A673 (cell line): ENCODE data around the gene TLE1. TPM values are rescaled to one million over a fixed set of nuclear protein-coding genes. Genes with fewer than 3 reads are reported as not detected.
"Not testable (repeated sequence)": the region's sequence is repeated elsewhere in the genome, so short reads cannot be mapped to it uniquely, and the experiment has no call there.

ENCODE experiments used
- BruUV-seq: library from RNA; stranded (reverse); fragments of 400-500 nt; replicated peaks from 2 replicates; lab custom pipeline; 2021; lab: Mats Ljungman, UMichigan
- CTCF ChIA-PET: fragments of 300-600 bp; sonication (Branson Sonifier 250); formaldehyde crosslinking; loops from one replicate; lab custom pipeline; 2022; ENCODE audit warnings: antibody characterized with exemption; lab: Charles Lee
- POLR2A ChIA-PET: fragments of 300-600 bp; sonication (Branson Sonifier 250); formaldehyde crosslinking; loops from one replicate; lab custom pipeline; 2022; ENCODE audit warnings: antibody characterized with exemption; ENCODE audit not compliant: low non-redundant PET; lab: Charles Lee
- DNase-seq: peaks from one replicate; pipeline ENCODE4 v3.0.0-alpha.2; 2015; ENCODE audit warnings: low spot score
- H3K27ac ChIP-seq: fragments of 200-600 bp; sonication (generic); 2 replicates; pipeline ENCODE4 v1.5.1; 2016; ENCODE audit warnings: mixed run types, low read depth, mild to moderate bottlenecking, mixed read lengths, antibody characterized with exemption, low read length; ENCODE audit not compliant: poor library complexity, severe bottlenecking
- H3K27me3 ChIP-seq: fragments of 200-600 bp; sonication (generic); replicated peaks from 2 replicates; pipeline ENCODE4 v1.6.1; 2017; ENCODE audit warnings: mixed run types, low read depth, mild to moderate bottlenecking, mixed read lengths, antibody characterized with exemption, low read length; ENCODE audit not compliant: insufficient read depth, poor library complexity
- H3K36me3 ChIP-seq: fragments of 200-600 bp; sonication (generic); 2 replicates; pipeline ENCODE4 v1.6.1; 2016; ENCODE audit warnings: mixed run types, mild to moderate bottlenecking, mixed read lengths, antibody characterized with exemption, low read length; ENCODE audit not compliant: insufficient read depth, poor library complexity, severe bottlenecking
- H3K4me1 ChIP-seq: fragments of 200-600 bp; sonication (generic); 2 replicates; pipeline ENCODE4 v1.6.1; 2017; ENCODE audit warnings: mixed run types, mild to moderate bottlenecking, mixed read lengths, antibody characterized with exemption, low read length; ENCODE audit not compliant: insufficient read depth, poor library complexity, severe bottlenecking
- H3K4me3 ChIP-seq: fragments of 200-600 bp; sonication (generic); 2 replicates; pipeline ENCODE4 v1.5.1; 2016; ENCODE audit warnings: low read depth, mixed run types, mild to moderate bottlenecking, mixed read lengths, low read length; ENCODE audit not compliant: poor library complexity, severe bottlenecking
- H3K9me3 ChIP-seq: fragments of 200-600 bp; sonication (generic); 2 replicates; pipeline ENCODE4 v1.6.1; 2016; ENCODE audit warnings: mixed run types, low read depth, mild to moderate bottlenecking, mixed read lengths, antibody characterized with exemption, low read length; ENCODE audit not compliant: poor library complexity, severe bottlenecking
- EZH2 ChIP-seq: fragments of 200-600 bp; sonication (generic); IDR thresholded peaks from 2 replicates; pipeline ENCODE4 v1.6.1; 2017; ENCODE audit warnings: borderline replicate concordance, low read depth, mild to moderate bottlenecking, mixed read lengths, antibody characterized with exemption, low read length; ENCODE audit not compliant: poor library complexity, severe bottlenecking
- intact Hi-C: fragments of 100-400 bp; cut with micrococcal nuclease; formaldehyde crosslinking; loops from one replicate; pipeline ENCODE4 v1.10.0; 2022; ENCODE audit not compliant: unreplicated experiment
- total RNA-seq: library from RNA; stranded (reverse); gene quantifications from 2 replicates; pipeline ENCODE4 v1.2.3, GENCODE V29; 2021
- TF ChIP-seq, protein P1 (sequence below): fragments of 300-800, 200-600 bp; sonication (generic); conservative IDR thresholded peaks from 2 replicates; pipeline ENCODE4 v1.5.1; 2017; ENCODE audit warnings: low read depth, mild to moderate bottlenecking, antibody characterized with exemption, low read length, moderate library complexity, mixed read lengths

TLE1 gene
- total RNA-seq, 1 experiment from 2014 or later: 2.2 TPM

DNA sequence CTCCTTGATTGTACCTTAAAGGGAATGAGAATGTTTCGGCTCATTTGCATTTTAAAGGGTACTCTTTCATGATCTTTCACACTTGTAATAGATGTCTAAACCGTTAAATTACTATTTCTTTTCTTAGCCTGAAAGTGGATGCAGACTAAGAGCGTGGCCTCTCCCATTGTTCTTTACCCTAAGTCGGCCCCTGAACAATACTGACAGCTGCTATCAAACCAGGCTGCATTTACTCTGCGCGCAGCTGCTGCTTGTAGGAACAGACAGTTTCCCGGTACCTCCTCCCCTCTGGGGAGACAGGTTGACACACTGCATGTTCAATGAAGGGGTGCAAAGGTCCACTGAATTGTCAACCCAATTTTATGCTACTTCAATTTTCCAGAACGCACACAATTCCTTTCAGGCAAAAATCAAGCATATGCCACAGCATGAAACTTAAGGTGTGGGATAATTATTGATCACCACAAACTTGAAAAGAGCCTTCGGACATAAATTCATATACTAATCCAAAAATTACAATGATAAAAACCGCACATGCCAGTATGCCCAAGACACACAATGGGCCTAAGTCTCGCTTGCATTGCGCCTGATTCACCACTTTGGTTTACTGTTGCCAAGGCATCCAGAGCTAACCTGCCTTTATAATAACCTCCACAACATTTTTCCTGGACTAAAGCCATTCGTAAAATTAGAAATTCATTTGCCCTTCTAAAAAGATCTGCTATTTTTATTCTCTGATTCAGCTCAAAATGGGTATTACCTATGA, 39.7 kb downstream of the TLE1 start:
- TF ChIP-seq, protein P1, sequence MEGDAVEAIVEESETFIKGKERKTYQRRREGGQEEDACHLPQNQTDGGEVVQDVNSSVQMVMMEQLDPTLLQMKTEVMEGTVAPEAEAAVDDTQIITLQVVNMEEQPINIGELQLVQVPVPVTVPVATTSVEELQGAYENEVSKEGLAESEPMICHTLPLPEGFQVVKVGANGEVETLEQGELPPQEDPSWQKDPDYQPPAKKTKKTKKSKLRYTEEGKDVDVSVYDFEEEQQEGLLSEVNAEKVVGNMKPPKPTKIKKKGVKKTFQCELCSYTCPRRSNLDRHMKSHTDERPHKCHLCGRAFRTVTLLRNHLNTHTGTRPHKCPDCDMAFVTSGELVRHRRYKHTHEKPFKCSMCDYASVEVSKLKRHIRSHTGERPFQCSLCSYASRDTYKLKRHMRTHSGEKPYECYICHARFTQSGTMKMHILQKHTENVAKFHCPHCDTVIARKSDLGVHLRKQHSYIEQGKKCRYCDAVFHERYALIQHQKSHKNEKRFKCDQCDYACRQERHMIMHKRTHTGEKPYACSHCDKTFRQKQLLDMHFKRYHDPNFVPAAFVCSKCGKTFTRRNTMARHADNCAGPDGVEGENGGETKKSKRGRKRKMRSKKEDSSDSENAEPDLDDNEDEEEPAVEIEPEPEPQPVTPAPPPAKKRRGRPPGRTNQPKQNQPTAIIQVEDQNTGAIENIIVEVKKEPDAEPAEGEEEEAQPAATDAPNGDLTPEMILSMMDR: no peak
- no peak for TF ChIP-seq EZH2
- CTCF ChIA-PET: no interaction called here
- Histone ChIP-seq H3K9me3 (no peaks in the 10 kb centered on the region), H3K27me3 (no peaks in the 10 kb centered on the region), H3K27ac (no peak overlapping the region), H3K4me3 (no peak overlapping the region), H3K36me3 (no peaks in the 10 kb centered on the region), H3K4me1 (no peaks in the 10 kb centered on the region)
- POLR2A ChIA-PET: no interaction called here
- no TSS peak for BruUV-seq
- intact Hi-C loops: no loop called here
- no peak for DNase-seq

DNA sequence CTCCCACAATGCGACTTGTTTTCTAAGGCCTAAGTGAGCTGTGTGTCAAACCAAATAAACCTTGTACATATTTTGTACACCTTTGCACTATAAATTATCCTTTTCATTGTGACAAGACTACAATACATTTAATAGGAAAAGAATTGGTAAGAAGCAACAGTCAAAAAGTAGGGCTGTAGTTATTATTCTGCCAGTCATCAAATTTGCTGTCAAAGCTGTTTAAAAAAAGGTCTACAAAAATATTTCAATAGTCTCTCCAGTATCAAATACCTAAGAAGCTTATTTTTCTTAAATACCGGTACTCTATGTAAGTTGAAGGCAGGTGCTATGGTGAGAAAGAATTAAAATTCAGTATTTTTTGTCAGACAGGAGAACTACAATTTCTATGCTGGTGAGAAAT, 40.5 kb downstream of the TLE1 start:
- no peak for TF ChIP-seq EZH2
- TF ChIP-seq, protein P1: no peak
- no peaks in the 10 kb centered on the region for H3K36me3 ChIP-seq
- intact Hi-C loops: no loop called here
- DNase-seq: no peak
- no peak overlapping the region for H3K4me3 ChIP-seq
- H3K27ac ChIP-seq: no peak overlapping the region
- ChIA-PET POLR2A (no interaction called here), CTCF (no interaction called here)
- no peaks in the 10 kb centered on the region for H3K9me3 ChIP-seq
- no peaks in the 10 kb centered on the region for H3K27me3 ChIP-seq
- BruUV-seq: no TSS peak
- no peaks in the 10 kb centered on the region for H3K4me1 ChIP-seq

DNA sequence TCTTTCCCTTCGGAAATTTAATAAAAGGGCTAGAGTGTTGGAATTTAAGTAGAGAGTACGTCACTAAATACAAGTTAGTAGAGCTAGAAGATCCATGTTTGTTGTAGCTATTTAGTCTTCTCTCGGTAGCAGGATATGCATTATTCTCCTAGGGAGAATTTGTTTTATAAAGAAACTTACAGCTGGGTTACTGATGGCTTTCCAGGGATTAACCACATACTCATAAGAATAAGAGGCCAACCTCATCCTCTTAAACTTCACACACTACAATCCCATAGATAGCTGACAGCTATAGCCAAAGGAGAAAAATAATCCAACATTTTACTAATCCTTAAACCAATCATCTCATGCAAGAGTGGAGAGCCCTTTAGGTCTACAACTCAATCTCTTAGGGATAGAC, 43.0 kb downstream of the TLE1 start:
- ChIA-PET CTCF (no interaction called here), POLR2A (no interaction called here)
- no peaks in the 10 kb centered on the region for H3K27me3 ChIP-seq
- H3K4me3 ChIP-seq: no peak overlapping the region
- TF ChIP-seq, protein P1: no peak
- no peak for TF ChIP-seq EZH2
- no peak overlapping the region for H3K27ac ChIP-seq
- no peaks in the 10 kb centered on the region for H3K9me3 ChIP-seq
- no peak for DNase-seq
- intact Hi-C loops: no loop called here
- no peaks in the 10 kb centered on the region for H3K4me1 ChIP-seq
- no peaks in the 10 kb centered on the region for H3K36me3 ChIP-seq
- no TSS peak for BruUV-seq

DNA sequence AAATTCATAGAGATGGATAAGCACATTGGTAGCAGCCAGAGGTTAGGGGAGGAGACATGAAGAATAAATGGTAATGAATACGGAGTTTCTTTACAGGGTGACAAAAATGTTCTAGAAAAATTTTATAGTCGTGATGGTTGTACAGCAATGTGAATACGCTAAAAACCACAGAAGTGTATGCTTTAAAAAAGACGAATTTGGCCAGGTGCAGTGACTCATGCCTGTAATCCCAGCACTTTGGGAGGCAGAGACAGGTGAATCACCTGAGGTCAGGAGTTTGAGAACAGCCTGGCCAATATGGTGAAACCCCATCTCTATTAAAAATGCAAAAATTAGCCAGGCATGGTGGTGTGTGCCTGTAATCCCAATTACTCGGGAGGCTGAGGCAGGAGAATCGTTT, 44.8 kb downstream of the TLE1 start:
- BruUV-seq, H3K36me3 ChIP-seq, H3K4me1 ChIP-seq, intact Hi-C loops, H3K27me3 ChIP-seq, DNase-seq, POLR2A ChIA-PET, H3K9me3 ChIP-seq, H3K27ac ChIP-seq, CTCF ChIA-PET, H3K4me3 ChIP-seq: not testable (repeated sequence)
